Esophagus squamous epithelium (tissue), 4 donors: ENCODE measurements around the gene FBXL19.

ENCODE experiments used
- POLR2A ChIP-seq, 4 donors: fragments of 450-650 bp; IDR thresholded peaks; one replicate each; pipeline ENCODE4 v1.6.1; 2017; ENCODE audit warnings: antibody characterized with exemption in 4 of 4, mild to moderate bottlenecking in 4 of 4, moderate library complexity in 3 of 4
- TF ChIP-seq, protein P1 (sequence below), 6 experiments: fragments of 450-650 bp in 4 of 6; fragments of 200-600 bp in 2 of 6; sonication (generic) in 2 of 6; IDR thresholded peaks; one replicate each; pipeline ENCODE4 v1.5.1; 2016 to 2019; ENCODE audit warnings: antibody characterized with exemption in 6 of 6, mild to moderate bottlenecking in 4 of 6, moderate library complexity in 4 of 6

DNA sequence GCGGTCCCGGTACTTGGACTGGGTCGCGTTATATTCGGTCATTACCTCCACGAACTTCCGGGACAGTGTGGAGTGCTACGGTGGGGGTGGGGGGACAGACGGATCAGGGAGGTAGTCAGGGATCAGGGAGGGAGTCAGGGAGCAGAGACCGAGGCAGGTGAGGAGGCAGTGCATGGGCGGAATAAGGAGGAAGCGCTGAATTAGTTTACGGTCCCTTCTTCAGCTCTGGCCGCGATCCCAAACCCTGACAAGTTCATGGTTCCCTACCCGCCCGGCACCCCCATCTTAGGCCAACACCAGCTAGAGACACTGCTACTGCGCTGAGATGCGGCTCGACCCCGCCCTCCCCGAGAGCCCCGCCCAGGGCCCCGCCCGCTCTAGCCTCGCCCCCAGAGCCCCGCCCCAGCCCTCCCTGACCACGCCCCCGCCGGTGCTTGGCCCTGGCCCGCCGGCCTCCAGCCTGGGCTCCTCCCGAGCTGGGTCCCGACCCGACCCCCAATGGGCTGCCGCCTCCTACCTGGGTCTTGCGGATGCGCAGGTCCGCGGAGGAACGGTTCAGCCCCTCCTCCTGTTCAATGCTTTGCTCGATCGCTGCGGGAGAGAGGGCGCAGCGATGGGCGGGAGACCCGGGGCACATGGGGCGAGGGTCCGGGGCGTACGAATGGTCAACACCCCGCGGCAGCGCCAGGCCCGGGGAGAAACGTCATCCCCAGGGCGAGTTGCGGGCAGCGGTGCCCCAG, 73.8 kb downstream of the FBXL19 start:
- TF ChIP-seq, protein P1, sequence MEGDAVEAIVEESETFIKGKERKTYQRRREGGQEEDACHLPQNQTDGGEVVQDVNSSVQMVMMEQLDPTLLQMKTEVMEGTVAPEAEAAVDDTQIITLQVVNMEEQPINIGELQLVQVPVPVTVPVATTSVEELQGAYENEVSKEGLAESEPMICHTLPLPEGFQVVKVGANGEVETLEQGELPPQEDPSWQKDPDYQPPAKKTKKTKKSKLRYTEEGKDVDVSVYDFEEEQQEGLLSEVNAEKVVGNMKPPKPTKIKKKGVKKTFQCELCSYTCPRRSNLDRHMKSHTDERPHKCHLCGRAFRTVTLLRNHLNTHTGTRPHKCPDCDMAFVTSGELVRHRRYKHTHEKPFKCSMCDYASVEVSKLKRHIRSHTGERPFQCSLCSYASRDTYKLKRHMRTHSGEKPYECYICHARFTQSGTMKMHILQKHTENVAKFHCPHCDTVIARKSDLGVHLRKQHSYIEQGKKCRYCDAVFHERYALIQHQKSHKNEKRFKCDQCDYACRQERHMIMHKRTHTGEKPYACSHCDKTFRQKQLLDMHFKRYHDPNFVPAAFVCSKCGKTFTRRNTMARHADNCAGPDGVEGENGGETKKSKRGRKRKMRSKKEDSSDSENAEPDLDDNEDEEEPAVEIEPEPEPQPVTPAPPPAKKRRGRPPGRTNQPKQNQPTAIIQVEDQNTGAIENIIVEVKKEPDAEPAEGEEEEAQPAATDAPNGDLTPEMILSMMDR (IDR thresholded peaks at IDR 0.05) = no peak
- peak in 2 of 4 donors; percentile 54 to 76 for TF ChIP-seq POLR2A (IDR thresholded peaks at IDR 0.05)
